T-cell (primary cell): ENCODE results near the gene SOX9. TPM values are rescaled to one million over a fixed set of nuclear protein-coding genes. Genes with fewer than 3 reads are reported as not detected.
"Not testable (repeated sequence)": the region's sequence is repeated elsewhere in the genome, so short reads cannot be mapped to it uniquely, and the experiment has no call there.

ENCODE experiments used
- ATAC-seq, 4 experiments: fragments of 200-7000 bp in 3 of 4; fragments of 150-1000 bp in 1 of 4; cut with Tn5 transposase; replicated peaks in 1 of 4; 1 replicate in 3 of 4; 2 replicates in 1 of 4; pipeline ENCODE4 v1.10.0; 2021; ENCODE audit warnings: moderate library complexity in 3 of 4, mild to moderate bottlenecking in 2 of 4, moderate number of reproducible peaks in 1 of 4
- CTCF ChIA-PET, 2 donors: fragments of 300-600 bp; sonication (Branson Sonifier 250); formaldehyde crosslinking; loops; one replicate each; lab custom pipeline; 2022; ENCODE audit warnings: antibody characterized with exemption in 2 of 2; lab: Charles Lee
- POLR2A ChIA-PET, 2 donors: fragments of 300-600 bp; sonication (Branson Sonifier 250); formaldehyde crosslinking; loops; one replicate each; lab custom pipeline; 2022; ENCODE audit warnings: antibody characterized with exemption in 2 of 2; lab: Charles Lee
- DNase-seq, 35 experiments: peaks; one replicate each; pipeline versions ENCODE4 v3.0.0 to v3.0.0-alpha.2; 2013 to 2023
- H3K27ac ChIP-seq: one replicate; pipeline ENCODE4 v1.5.1; 2013; ENCODE audit warnings: low read length
- H3K27me3 ChIP-seq, 2 experiments: replicated peaks in 1 of 2; 1 replicate in 1 of 2; 2 replicates in 1 of 2; pipeline versions ENCODE4 v1.6.1 to v1.7.0; 2013; ENCODE audit warnings: low read length in 1 of 2, mixed read lengths in 1 of 2; ENCODE audit not compliant: control insufficient read depth in 2 of 2, insufficient read depth in 2 of 2; ENCODE audit errors: extremely low read depth in 1 of 2
- H3K36me3 ChIP-seq, 2 donors: 1 replicate in 1 of 2; 2 replicates in 1 of 2; pipeline versions ENCODE4 v1.6.1 to v1.7.0; 2013; ENCODE audit warnings: low read length in 1 of 2; ENCODE audit not compliant: control insufficient read depth in 2 of 2, insufficient read depth in 1 of 2; ENCODE audit errors: extremely low read depth in 1 of 2
- H3K4me1 ChIP-seq, 2 experiments: 1 replicate in 1 of 2; 2 replicates in 1 of 2; pipeline versions ENCODE4 v1.6.1 to v1.7.0; 2013; ENCODE audit warnings: low read length in 2 of 2, mixed read lengths in 1 of 2; ENCODE audit not compliant: insufficient read depth in 2 of 2, control insufficient read depth in 1 of 2; ENCODE audit errors: extremely low read depth in 1 of 2
- H3K4me3 ChIP-seq, 2 donors: 1 replicate in 1 of 2; 2 replicates in 1 of 2; pipeline versions ENCODE4 v1.5.1 to v1.7.0; 2013; ENCODE audit warnings: mild to moderate bottlenecking in 2 of 2, low read length in 1 of 2, moderate library complexity in 1 of 2; ENCODE audit not compliant: control insufficient read depth in 1 of 2; ENCODE audit errors: extremely low read depth in 1 of 2
- H3K9me3 ChIP-seq: 2 replicates; pipeline ENCODE4 v1.7.0; 2013
- H3K27ac Mint-ChIP-seq, 2 donors: one replicate each; pipeline ENCODE4 v1.8.0; 2020 to 2021; ENCODE audit warnings: mild to moderate bottlenecking in 2 of 2, mixed read lengths in 2 of 2
- H3K27me3 Mint-ChIP-seq, 2 donors: one replicate each; pipeline ENCODE4 v1.8.0; 2021 to 2022; ENCODE audit warnings: mixed read lengths in 2 of 2
- H3K36me3 Mint-ChIP-seq: one replicate; pipeline ENCODE4 v1.8.0; 2021; ENCODE audit warnings: mixed read lengths
- H3K4me1 Mint-ChIP-seq, 3 donors: one replicate each; pipeline ENCODE4 v1.8.0; 2020 to 2022; ENCODE audit warnings: mixed read lengths in 3 of 3, mild to moderate bottlenecking in 1 of 3
- H3K4me3 Mint-ChIP-seq, 3 donors: one replicate each; pipeline ENCODE4 v1.8.0; 2020 to 2022; ENCODE audit warnings: mild to moderate bottlenecking in 3 of 3, mixed read lengths in 3 of 3, moderate library complexity in 3 of 3
- H3K9me3 Mint-ChIP-seq, 3 donors: one replicate each; pipeline ENCODE4 v1.8.0; 2020 to 2022; ENCODE audit warnings: mixed read lengths in 3 of 3
- WGBS: methylation state at CpG from one replicate; pipeline ENCODE4 v1.1.5; 2013; ENCODE audit warnings: missing lambda C conversion rate; ENCODE audit not compliant: insufficient coverage; 5-methylcytosine and 5-hydroxymethylcytosine counted together
- total RNA-seq, 35 experiments: library from RNA in 6 of 35; stranded (reverse) in 6 of 35; fragments of 120-200 nt in 1 of 35; gene quantifications; one replicate each; pipeline versions ENCODE4 v1.2.1 to v1.2.4 and lab custom pipeline; 2013 to 2026

Gene SOX9
- total RNA-seq, 5 donors from 2014 or later (not counting 1 experiment from before 2014, with no cell fraction given) = 0.13 to 0.35 (median 0.23) TPM; not detected in 2

DNA sequence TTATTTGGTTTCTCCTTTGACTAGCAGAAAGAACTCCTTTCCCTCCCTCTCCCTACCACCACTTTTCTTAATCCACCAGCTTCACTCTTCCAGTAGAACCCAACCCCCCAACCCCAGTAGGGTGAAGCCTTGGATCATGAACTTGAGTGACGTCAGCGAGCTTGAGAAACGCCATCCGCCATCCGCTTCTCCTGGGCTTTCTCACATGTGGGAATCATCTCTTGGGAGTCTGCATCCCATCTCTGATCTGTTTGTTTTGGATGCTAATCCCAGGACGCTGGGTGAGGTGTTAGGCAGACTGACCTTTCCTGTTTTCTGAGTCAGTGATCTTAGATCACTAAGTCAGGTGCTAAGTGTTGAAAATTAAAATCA is 16.0 kb upstream of the SOX9 start:
- Histone ChIP-seq H3K4me3 (no peak overlapping the region), H3K36me3 (no peaks in the 10 kb centered on the region), H3K9me3 (no peaks in the 10 kb centered on the region), H3K27me3 (peaks cover 0 to 7% of the 10 kb centered on the region in 2 experiments), H3K4me1 (no peaks in the 10 kb centered on the region), H3K27ac (no peak overlapping the region)
- Mint-ChIP-seq H3K4me1 (no peaks in the 10 kb centered on the region), H3K36me3 (no peaks in the 10 kb centered on the region), H3K9me3 (peaks cover 0 to 11% (median 10%) of the 10 kb centered on the region in 3 donors), H3K4me3 (no peak overlapping the region), H3K27me3 (peaks cover under 1 to 10% of the 10 kb centered on the region in 2 donors), H3K27ac (no peak overlapping the region)
- DNase-seq = no peak
- POLR2A ChIA-PET = no interaction called here
- 76% methylated on average over 6 of the region's 6 CpGs for WGBS
- no peak for ATAC-seq
- CTCF ChIA-PET = no interaction called here

- H3K4me3 ChIP-seq = no peak overlapping the region
- 60% methylated on average over 1 of the region's 5 CpGs for WGBS
- no peak overlapping the region for H3K27ac ChIP-seq
- H3K4me1 ChIP-seq = no peaks in the 10 kb centered on the region
- POLR2A ChIA-PET = no interaction called here
- Mint-ChIP-seq H3K4me1 (no peaks in the 10 kb centered on the region), H3K27me3 (peaks cover 5 to 19% of the 10 kb centered on the region in 2 donors), H3K36me3 (no peaks in the 10 kb centered on the region), H3K9me3 (peaks cover 0 to 14% (median 7%) of the 10 kb centered on the region in 3 donors), H3K27ac (no peak overlapping the region), H3K4me3 (no peak overlapping the region)
- peaks cover 0 to 7% of the 10 kb centered on the region in 2 experiments for H3K27me3 ChIP-seq
- no peaks in the 10 kb centered on the region for H3K9me3 ChIP-seq
- ATAC-seq = no peak
- H3K36me3 ChIP-seq = no peaks in the 10 kb centered on the region
- CTCF ChIA-PET = no interaction called here
- DNase-seq = no peak
Observed at GRCh38 chr17:72107100-72107499, 13.7 kb upstream of the SOX9 start.

- peaks cover 0 to 8% (median 0%) of the 10 kb centered on the region in 3 donors for H3K9me3 Mint-ChIP-seq
- WGBS = 77% methylated on average over 9 of the region's 18 CpGs
- H3K27me3 Mint-ChIP-seq = peaks cover 30 to 44% of the 10 kb centered on the region in 2 donors
- no peak overlapping the region for H3K4me3 ChIP-seq
- no peaks in the 10 kb centered on the region for H3K36me3 ChIP-seq
- peaks cover 6 to 15% of the 10 kb centered on the region in 2 experiments for H3K27me3 ChIP-seq
- no peaks in the 10 kb centered on the region for H3K36me3 Mint-ChIP-seq
- POLR2A ChIA-PET = no interaction called here
- H3K4me1 ChIP-seq = no peaks in the 10 kb centered on the region
- no peak overlapping the region for H3K27ac Mint-ChIP-seq
- ATAC-seq (no peak), DNase-seq (no peak)
- CTCF ChIA-PET = no interaction called here
- H3K4me1 Mint-ChIP-seq = peaks cover 0 to 2% (median 0%) of the 10 kb centered on the region in 3 donors
- H3K4me3 Mint-ChIP-seq = no peak overlapping the region
- no peak overlapping the region for H3K27ac ChIP-seq
- H3K9me3 ChIP-seq = no peaks in the 10 kb centered on the region
Observed at GRCh38 chr17:72110231-72110941, 10.4 kb upstream of the SOX9 start.

DNA sequence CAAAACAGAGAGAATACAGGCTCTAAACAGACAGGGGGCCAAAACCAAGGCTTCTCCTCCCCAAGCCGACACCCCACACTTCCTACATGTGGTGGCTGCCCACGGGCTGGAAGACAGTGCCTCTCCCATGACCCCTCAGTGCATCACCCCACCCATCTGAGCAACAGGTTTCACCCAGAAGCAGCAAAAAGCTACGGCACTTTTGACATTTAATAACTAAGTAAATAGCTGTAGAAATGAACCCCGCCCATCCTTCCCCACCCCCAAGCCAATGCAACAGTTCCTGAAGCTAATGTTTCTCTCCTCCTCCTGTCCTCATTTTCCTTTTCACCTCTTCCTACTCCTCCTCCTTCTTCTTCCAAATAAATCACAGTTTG is 9.9 kb upstream of the SOX9 start:
- ChIA-PET CTCF (no interaction called here), POLR2A (no interaction called here)
- Mint-ChIP-seq H3K36me3 (no peaks in the 10 kb centered on the region), H3K4me3 (no peak overlapping the region), H3K27me3 (peaks cover 32 to 46% of the 10 kb centered on the region in 2 donors), H3K4me1 (peaks cover 0 to 3% (median 0%) of the 10 kb centered on the region in 3 donors), H3K27ac (no peak overlapping the region), H3K9me3 (peaks cover 0 to 8% (median 0%) of the 10 kb centered on the region in 3 donors)
- H3K4me1 ChIP-seq = peaks cover 0 to 3% of the 10 kb centered on the region in 2 experiments
- no peak overlapping the region for H3K27ac ChIP-seq
- no peaks in the 10 kb centered on the region for H3K36me3 ChIP-seq
- no peak overlapping the region for H3K4me3 ChIP-seq
- no peaks in the 10 kb centered on the region for H3K9me3 ChIP-seq
- H3K27me3 ChIP-seq = peaks cover 6 to 20% of the 10 kb centered on the region in 2 experiments
- WGBS = 46% methylated on average over 3 of the region's 4 CpGs
- no peak for DNase-seq
- no peak for ATAC-seq

DNA sequence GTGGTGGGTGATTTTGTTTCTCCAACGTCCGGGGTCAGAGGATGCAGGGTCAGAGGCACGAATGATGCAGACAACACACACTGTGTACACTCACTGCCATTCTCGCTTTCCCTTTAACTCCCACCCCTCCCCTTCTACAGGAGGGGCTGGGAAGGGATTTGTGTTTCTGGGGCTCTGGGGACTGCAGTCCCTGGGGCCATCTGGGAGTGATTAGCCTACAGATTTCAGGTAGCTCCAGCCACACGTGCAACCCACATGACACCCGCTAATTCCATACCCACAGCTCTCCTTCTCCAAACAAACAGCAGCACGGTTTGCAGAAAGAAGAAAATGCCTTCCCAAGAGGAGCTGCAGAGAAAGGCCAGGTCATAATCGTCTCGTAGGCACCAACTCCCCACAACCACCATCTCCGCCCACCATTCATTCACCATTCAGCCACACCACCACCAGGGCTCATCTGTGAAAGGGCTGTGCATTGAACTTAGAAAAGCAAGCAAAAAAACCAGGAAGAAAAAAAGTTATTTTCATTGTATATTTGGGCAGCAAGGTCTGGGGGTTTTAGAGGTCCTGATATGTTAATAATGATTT is 9.4 kb upstream of the SOX9 start:
- no peaks in the 10 kb centered on the region for H3K36me3 Mint-ChIP-seq
- Histone ChIP-seq H3K27ac (no peak overlapping the region), H3K27me3 (peaks cover 6 to 25% of the 10 kb centered on the region in 2 experiments), H3K9me3 (no peaks in the 10 kb centered on the region), H3K36me3 (no peaks in the 10 kb centered on the region), H3K4me1 (peaks cover 0 to 7% of the 10 kb centered on the region in 2 experiments), H3K4me3 (no peak overlapping the region)
- 35% methylated on average over 3 of the region's 10 CpGs for WGBS
- ChIA-PET CTCF (interaction anchor here in 1 of 2 donors (0.7 kb wide), 1 partner anchor 20 kb away, joined by 3 read pairs; no protein-coding TSS in a partner anchor), POLR2A (no interaction called here)
- H3K4me1 Mint-ChIP-seq = peaks cover 0 to 7% (median under 1%) of the 10 kb centered on the region in 3 donors
- H3K4me3 Mint-ChIP-seq = no peak overlapping the region
- H3K27me3 Mint-ChIP-seq = peaks cover 37 to 50% of the 10 kb centered on the region in 2 donors
- peaks cover 0 to 5% (median 0%) of the 10 kb centered on the region in 3 donors for H3K9me3 Mint-ChIP-seq
- no peak overlapping the region for H3K27ac Mint-ChIP-seq
- ATAC-seq (no peak), DNase-seq (no peak)

DNA sequence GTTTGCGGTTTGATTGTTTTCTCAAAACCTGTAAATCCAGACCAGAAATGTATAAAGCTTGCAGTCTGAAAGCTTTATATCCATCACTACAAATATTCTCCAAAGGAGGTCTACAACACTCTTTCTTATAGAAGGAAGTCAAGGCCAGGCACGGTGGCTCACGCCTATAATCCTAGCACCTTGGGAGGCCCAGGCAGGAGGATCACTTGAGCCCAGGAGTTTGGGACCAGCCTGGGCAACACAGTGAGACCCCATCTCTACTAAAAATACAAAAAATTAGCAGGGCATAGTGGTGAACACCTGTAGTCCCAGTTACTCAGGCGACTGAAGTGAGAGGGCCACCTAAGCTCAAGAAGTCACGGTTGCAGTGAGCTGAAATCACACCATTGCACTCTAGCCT is 8.9 kb upstream of the SOX9 start:
- POLR2A ChIA-PET, DNase-seq, H3K27ac ChIP-seq, H3K4me1 Mint-ChIP-seq, H3K9me3 Mint-ChIP-seq, H3K36me3 Mint-ChIP-seq, H3K36me3 ChIP-seq, H3K9me3 ChIP-seq, H3K4me3 ChIP-seq, H3K27ac Mint-ChIP-seq, H3K4me3 Mint-ChIP-seq, ATAC-seq: not testable (repeated sequence)
- CTCF ChIA-PET = interaction anchor here in 1 of 2 donors (0.7 kb wide), 1 partner anchor 21 kb away, joined by 3 read pairs; no protein-coding TSS in a partner anchor
- peaks cover 42 to 52% of the 10 kb centered on the region in 2 donors for H3K27me3 Mint-ChIP-seq
- WGBS = 100% methylated on average over 2 of the region's 5 CpGs
- H3K4me1 ChIP-seq = peaks cover 0 to 12% of the 10 kb centered on the region in 2 experiments
- H3K27me3 ChIP-seq = peaks cover 7 to 30% of the 10 kb centered on the region in 2 experiments
